ENCODE results near the gene SHC3.

GRCh38 chr9:89009546-89009840 is 169.1 kb downstream of the SHC3 start:
- TF ChIP-seq, protein P1, sequence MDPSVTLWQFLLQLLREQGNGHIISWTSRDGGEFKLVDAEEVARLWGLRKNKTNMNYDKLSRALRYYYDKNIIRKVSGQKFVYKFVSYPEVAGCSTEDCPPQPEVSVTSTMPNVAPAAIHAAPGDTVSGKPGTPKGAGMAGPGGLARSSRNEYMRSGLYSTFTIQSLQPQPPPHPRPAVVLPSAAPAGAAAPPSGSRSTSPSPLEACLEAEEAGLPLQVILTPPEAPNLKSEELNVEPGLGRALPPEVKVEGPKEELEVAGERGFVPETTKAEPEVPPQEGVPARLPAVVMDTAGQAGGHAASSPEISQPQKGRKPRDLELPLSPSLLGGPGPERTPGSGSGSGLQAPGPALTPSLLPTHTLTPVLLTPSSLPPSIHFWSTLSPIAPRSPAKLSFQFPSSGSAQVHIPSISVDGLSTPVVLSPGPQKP (CRISPR knock-in tag; IDR thresholded peaks at IDR 0.05) = no peak
- TF ChIP-seq CHD4 (IDR thresholded peaks at IDR 0.05; ENCODE audit: insufficient read depth, insufficient replicate concordance, low read depth, low read length, poor library complexity, severe bottlenecking) (no peak), FOS (IDR thresholded peaks at IDR 0.05; ENCODE audit: extremely low read depth, insufficient read length) (no peak), XRCC5 (IDR thresholded peaks at IDR 0.05; ENCODE audit: low read depth, low read length) (no peak), ATF6 (CRISPR knock-in tag; IDR thresholded peaks at IDR 0.05) (no peak), ZNF274 (IDR thresholded peaks at IDR 0.05; ENCODE audit: borderline replicate concordance, low read depth, low read length) (no peak), ZFX (CRISPR knock-in tag; IDR thresholded peaks at IDR 0.05) (no peak), ZNF140 (CRISPR knock-in tag; IDR thresholded peaks at IDR 0.05) (no peak)
- TF ChIP-seq, protein P2, sequence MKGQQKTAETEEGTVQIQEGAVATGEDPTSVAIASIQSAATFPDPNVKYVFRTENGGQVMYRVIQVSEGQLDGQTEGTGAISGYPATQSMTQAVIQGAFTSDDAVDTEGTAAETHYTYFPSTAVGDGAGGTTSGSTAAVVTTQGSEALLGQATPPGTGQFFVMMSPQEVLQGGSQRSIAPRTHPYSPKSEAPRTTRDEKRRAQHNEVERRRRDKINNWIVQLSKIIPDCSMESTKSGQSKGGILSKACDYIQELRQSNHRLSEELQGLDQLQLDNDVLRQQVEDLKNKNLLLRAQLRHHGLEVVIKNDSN (CRISPR knock-in tag; IDR thresholded peaks at IDR 0.05) = no peak
- TF ChIP-seq, protein P3, sequence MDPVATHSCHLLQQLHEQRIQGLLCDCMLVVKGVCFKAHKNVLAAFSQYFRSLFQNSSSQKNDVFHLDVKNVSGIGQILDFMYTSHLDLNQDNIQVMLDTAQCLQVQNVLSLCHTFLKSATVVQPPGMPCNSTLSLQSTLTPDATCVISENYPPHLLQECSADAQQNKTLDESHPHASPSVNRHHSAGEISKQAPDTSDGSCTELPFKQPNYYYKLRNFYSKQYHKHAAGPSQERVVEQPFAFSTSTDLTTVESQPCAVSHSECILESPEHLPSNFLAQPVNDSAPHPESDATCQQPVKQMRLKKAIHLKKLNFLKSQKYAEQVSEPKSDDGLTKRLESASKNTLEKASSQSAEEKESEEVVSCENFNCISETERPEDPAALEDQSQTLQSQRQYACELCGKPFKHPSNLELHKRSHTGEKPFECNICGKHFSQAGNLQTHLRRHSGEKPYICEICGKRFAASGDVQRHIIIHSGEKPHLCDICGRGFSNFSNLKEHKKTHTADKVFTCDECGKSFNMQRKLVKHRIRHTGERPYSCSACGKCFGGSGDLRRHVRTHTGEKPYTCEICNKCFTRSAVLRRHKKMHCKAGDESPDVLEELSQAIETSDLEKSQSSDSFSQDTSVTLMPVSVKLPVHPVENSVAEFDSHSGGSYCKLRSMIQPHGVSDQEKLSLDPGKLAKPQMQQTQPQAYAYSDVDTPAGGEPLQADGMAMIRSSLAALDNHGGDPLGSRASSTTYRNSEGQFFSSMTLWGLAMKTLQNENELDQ (CRISPR knock-in tag; IDR thresholded peaks at IDR 0.05; ENCODE audit: borderline replicate concordance) = no peak
